Measurements from ENCODE around the gene ITGA11. TPM values are rescaled to one million over a fixed set of nuclear protein-coding genes. Genes with fewer than 3 reads are reported as not detected.

ITGA11 gene
- total and polyA plus RNA-seq, 2 experiments from 2014 or later = 0.03 to 0.40 TPM

DNA sequence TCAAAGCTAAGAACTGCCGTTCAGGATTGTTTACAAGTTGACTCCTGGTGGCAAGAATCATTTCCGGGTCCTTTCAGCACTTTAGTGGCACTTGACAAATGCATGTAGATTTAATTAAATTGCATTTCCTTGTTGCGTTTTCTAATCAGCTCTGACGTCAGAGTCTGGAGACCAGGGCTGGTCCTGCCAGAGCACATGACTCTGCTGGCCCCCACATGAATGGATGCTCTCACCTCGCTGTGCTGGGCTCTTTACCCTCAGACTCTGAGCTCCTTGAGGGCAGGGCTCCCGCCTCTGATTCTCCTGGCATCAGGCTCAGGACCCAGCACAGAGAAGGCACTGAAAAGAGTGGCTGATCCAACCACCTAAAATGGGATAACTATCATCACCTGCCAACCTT, 85.0 kb downstream of the ITGA11 start:
- no peaks in the 10 kb centered on the region for H3K9me2 ChIP-seq (ENCODE audit: insufficient read depth)

More for the DNA sequence above, 85.0 kb downstream of the ITGA11 start:
- Mint-ChIP-seq H3K9me3 (no peaks in the 10 kb centered on the region), H3K4me1 (peaks cover 11% of the 10 kb centered on the region; the same call in 2 of the 3 replicates), H3K36me3 (ENCODE audit: low read depth) (no peaks in the 10 kb centered on the region), H3K27me3 (ENCODE audit: insufficient read depth, low read depth, poor library complexity) (peaks cover 19% of the 10 kb centered on the region), H3K27ac (no peak overlapping the region), H3K4me3 (no peak overlapping the region)
- no peaks in the 10 kb centered on the region for H3K36me3 ChIP-seq (ENCODE audit: insufficient read depth)
- no peaks in the 10 kb centered on the region for H3K27me3 ChIP-seq (ENCODE audit: insufficient read depth)
- H3K4me1 ChIP-seq (ENCODE audit: insufficient read depth) = no peaks in the 10 kb centered on the region
- H3F3A ChIP-seq (replicated peaks; ENCODE audit: low read depth) = no peaks in the 10 kb centered on the region
- ATAC-seq (no peak), DNase-seq (ENCODE audit: low spot score) (no peak)
- 0 out of 2 replicates have a peak overlapping the region, but pooled peaks have one; percentile 52 for H2AFZ ChIP-seq
- no peaks in the 10 kb centered on the region for H4K20me1 ChIP-seq (replicated peaks; ENCODE audit: insufficient read depth)
- no peak overlapping the region for H3K27ac ChIP-seq (ENCODE audit: low read depth)
- no peak overlapping the region for H3K4me3 ChIP-seq
- H3K4me2 ChIP-seq = no peak overlapping the region
- H3K79me2 ChIP-seq (replicated peaks; ENCODE audit: insufficient read depth) = no peaks in the 10 kb centered on the region
- no peak for TF ChIP-seq ETS1 (IDR thresholded peaks at IDR 0.05)
- no peak for TF ChIP-seq ZNF114 (CRISPR knock-in tag; IDR thresholded peaks at IDR 0.05)
- no peak for TF ChIP-seq ZNF331 (CRISPR knock-in tag; IDR thresholded peaks at IDR 0.05; ENCODE audit: low read depth)
- TF ChIP-seq, protein P1, sequence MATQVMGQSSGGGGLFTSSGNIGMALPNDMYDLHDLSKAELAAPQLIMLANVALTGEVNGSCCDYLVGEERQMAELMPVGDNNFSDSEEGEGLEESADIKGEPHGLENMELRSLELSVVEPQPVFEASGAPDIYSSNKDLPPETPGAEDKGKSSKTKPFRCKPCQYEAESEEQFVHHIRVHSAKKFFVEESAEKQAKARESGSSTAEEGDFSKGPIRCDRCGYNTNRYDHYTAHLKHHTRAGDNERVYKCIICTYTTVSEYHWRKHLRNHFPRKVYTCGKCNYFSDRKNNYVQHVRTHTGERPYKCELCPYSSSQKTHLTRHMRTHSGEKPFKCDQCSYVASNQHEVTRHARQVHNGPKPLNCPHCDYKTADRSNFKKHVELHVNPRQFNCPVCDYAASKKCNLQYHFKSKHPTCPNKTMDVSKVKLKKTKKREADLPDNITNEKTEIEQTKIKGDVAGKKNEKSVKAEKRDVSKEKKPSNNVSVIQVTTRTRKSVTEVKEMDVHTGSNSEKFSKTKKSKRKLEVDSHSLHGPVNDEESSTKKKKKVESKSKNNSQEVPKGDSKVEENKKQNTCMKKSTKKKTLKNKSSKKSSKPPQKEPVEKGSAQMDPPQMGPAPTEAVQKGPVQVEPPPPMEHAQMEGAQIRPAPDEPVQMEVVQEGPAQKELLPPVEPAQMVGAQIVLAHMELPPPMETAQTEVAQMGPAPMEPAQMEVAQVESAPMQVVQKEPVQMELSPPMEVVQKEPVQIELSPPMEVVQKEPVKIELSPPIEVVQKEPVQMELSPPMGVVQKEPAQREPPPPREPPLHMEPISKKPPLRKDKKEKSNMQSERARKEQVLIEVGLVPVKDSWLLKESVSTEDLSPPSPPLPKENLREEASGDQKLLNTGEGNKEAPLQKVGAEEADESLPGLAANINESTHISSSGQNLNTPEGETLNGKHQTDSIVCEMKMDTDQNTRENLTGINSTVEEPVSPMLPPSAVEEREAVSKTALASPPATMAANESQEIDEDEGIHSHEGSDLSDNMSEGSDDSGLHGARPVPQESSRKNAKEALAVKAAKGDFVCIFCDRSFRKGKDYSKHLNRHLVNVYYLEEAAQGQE (IDR thresholded peaks at IDR 0.05; ENCODE audit: unreplicated experiment) = no peak
- no peak for TF ChIP-seq CTCF (conservative IDR thresholded peaks at IDR 0.05; ENCODE audit: low read depth in 2 of 2)
- TF ChIP-seq EZH2 (IDR thresholded peaks at IDR 0.05; ENCODE audit: low read depth, unreplicated experiment) = no peak
- TF ChIP-seq EZH2phosphoT487 (IDR thresholded peaks at IDR 0.05; ENCODE audit: unreplicated experiment) = no peak
- TF ChIP-seq POLR2AphosphoS5 (IDR thresholded peaks at IDR 0.05; ENCODE audit: low read depth) = no peak
- TF ChIP-seq, protein P2, sequence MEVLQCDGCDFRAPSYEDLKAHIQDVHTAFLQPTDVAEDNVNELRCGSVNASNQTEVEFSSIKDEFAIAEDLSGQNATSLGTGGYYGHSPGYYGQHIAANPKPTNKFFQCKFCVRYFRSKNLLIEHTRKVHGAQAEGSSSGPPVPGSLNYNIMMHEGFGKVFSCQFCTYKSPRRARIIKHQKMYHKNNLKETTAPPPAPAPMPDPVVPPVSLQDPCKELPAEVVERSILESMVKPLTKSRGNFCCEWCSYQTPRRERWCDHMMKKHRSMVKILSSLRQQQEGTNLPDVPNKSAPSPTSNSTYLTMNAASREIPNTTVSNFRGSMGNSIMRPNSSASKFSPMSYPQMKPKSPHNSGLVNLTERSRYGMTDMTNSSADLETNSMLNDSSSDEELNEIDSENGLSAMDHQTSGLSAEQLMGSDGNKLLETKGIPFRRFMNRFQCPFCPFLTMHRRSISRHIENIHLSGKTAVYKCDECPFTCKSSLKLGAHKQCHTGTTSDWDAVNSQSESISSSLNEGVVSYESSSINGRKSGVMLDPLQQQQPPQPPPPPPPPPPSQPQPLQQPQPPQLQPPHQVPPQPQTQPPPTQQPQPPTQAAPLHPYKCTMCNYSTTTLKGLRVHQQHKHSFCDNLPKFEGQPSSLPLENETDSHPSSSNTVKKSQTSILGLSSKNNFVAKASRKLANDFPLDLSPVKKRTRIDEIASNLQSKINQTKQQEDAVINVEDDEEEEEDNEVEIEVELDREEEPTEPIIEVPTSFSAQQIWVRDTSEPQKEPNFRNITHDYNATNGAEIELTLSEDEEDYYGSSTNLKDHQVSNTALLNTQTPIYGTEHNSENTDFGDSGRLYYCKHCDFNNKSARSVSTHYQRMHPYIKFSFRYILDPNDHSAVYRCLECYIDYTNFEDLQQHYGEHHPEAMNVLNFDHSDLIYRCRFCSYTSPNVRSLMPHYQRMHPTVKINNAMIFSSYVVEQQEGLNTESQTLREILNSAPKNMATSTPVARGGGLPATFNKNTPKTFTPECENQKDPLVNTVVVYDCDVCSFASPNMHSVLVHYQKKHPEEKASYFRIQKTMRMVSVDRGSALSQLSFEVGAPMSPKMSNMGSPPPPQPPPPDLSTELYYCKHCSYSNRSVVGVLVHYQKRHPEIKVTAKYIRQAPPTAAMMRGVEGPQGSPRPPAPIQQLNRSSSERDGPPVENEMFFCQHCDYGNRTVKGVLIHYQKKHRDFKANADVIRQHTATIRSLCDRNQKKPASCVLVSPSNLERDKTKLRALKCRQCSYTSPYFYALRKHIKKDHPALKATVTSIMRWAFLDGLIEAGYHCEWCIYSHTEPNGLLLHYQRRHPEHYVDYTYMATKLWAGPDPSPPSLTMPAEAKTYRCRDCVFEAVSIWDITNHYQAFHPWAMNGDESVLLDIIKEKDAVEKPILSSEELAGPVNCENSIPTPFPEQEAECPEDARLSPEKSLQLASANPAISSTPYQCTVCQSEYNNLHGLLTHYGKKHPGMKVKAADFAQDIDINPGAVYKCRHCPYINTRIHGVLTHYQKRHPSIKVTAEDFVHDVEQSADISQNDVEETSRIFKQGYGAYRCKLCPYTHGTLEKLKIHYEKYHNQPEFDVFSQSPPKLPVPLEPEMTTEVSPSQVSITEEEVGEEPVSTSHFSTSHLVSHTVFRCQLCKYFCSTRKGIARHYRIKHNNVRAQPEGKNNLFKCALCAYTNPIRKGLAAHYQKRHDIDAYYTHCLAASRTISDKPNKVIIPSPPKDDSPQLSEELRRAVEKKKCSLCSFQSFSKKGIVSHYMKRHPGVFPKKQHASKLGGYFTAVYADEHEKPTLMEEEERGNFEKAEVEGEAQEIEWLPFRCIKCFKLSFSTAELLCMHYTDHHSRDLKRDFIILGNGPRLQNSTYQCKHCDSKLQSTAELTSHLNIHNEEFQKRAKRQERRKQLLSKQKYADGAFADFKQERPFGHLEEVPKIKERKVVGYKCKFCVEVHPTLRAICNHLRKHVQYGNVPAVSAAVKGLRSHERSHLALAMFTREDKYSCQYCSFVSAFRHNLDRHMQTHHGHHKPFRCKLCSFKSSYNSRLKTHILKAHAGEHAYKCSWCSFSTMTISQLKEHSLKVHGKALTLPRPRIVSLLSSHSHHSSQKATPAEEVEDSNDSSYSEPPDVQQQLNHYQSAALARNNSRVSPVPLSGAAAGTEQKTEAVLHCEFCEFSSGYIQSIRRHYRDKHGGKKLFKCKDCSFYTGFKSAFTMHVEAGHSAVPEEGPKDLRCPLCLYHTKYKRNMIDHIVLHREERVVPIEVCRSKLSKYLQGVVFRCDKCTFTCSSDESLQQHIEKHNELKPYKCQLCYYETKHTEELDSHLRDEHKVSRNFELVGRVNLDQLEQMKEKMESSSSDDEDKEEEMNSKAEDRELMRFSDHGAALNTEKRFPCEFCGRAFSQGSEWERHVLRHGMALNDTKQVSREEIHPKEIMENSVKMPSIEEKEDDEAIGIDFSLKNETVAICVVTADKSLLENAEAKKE (CRISPR knock-in tag; IDR thresholded peaks at IDR 0.05) = no peak
- no peak for TF ChIP-seq JUNB (IDR thresholded peaks at IDR 0.05; ENCODE audit: unreplicated experiment)
- no peak for TF ChIP-seq NANOG (IDR thresholded peaks at IDR 0.05; ENCODE audit: borderline replicate concordance)
- no peak for TF ChIP-seq STAT1 (IDR thresholded peaks at IDR 0.05; ENCODE audit: unreplicated experiment)
- TF ChIP-seq CREB1 (CRISPR knock-in tag; IDR thresholded peaks at IDR 0.05; ENCODE audit: low read depth) = no peak

Measured in GM23338 (cell line).